Measurements from ENCODE around the gene ZNF850. TPM values are rescaled to one million over a fixed set of nuclear protein-coding genes. Genes with fewer than 3 reads are reported as not detected.
A peak's percentile ranks its signal among the peaks of the same experiment; 100 is the strongest.
"Not testable (repeated sequence)": the region's sequence is repeated elsewhere in the genome, so short reads cannot be mapped to it uniquely, and the experiment has no call there.

The ZNF850 gene
- total RNA-seq, 1 donor from 2014 or later: 16.7 TPM

GRCh38 chr19:36797786-36798108, 25.1 kb upstream of the ZNF850 start:
- DNase-seq (ENCODE audit: low read depth, low spot score): no peak
- TF ChIP-seq, protein P1, sequence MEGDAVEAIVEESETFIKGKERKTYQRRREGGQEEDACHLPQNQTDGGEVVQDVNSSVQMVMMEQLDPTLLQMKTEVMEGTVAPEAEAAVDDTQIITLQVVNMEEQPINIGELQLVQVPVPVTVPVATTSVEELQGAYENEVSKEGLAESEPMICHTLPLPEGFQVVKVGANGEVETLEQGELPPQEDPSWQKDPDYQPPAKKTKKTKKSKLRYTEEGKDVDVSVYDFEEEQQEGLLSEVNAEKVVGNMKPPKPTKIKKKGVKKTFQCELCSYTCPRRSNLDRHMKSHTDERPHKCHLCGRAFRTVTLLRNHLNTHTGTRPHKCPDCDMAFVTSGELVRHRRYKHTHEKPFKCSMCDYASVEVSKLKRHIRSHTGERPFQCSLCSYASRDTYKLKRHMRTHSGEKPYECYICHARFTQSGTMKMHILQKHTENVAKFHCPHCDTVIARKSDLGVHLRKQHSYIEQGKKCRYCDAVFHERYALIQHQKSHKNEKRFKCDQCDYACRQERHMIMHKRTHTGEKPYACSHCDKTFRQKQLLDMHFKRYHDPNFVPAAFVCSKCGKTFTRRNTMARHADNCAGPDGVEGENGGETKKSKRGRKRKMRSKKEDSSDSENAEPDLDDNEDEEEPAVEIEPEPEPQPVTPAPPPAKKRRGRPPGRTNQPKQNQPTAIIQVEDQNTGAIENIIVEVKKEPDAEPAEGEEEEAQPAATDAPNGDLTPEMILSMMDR (conservative IDR thresholded peaks at IDR 0.05): no peak
- Mint-ChIP-seq H3K4me1 (no peaks in the 10 kb centered on the region), H3K27me3 (ENCODE audit: low read depth) (no peaks in the 10 kb centered on the region), H3K36me3 (ENCODE audit: low read depth) (peaks cover 18% of the 10 kb centered on the region), H3K27ac (ENCODE audit: unreplicated experiment) (peak overlapping the region; percentile 35), H3K4me3 (peak overlapping the region; percentile 77), H3K9me3 (peaks cover 12% of the 10 kb centered on the region)

- Mint-ChIP-seq H3K27me3 (ENCODE audit: low read depth) (no peaks in the 10 kb centered on the region), H3K36me3 (ENCODE audit: low read depth) (peaks cover 23% of the 10 kb centered on the region), H3K4me3 (no peak overlapping the region), H3K27ac (ENCODE audit: unreplicated experiment) (no peak overlapping the region), H3K4me1 (no peaks in the 10 kb centered on the region), H3K9me3 (peaks cover 19% of the 10 kb centered on the region)
- no peak for DNase-seq (ENCODE audit: low read depth, low spot score)
- TF ChIP-seq, protein P1 (conservative IDR thresholded peaks at IDR 0.05): no peak
Measured at GRCh38 chr19:36796714-36796992, 24.0 kb upstream of the ZNF850 start.

DNA sequence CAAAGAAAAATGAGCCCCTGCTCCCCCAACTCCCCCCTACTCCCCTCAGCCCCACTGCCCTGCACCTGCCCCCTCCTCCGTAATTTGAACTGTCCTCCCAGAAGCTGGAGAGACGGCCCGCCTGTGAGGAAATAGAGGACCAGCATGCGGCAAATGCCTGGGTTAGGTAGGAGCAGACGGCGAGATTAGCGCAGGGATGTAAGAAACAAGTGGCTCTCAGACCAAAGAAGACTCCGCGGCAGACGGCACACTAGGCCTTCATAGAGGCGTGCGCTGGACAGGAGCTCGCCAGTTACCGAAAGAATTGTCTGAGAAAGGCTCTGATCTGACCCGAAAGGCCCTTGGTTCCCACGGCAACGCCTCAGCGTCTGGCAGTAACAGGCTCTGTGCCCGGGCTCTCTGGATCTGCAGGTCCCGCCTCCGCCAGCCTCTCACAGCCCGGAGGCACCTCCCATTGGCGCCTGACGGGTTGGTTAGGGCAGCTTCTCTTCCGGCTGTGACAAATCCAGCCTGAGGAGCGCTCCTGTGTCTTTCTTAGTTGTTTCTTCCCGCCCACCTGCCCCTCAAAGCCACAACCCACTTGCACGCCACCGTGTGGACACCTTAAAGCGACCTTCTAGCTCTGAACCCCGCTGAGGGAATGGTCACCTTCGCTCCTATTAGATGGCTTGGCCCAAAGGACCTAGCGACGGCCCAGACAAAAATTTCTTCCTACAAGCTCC, 19.0 kb upstream of the ZNF850 start:
- H3K4me1 Mint-ChIP-seq; H3K4me3 Mint-ChIP-seq; H3K27me3 Mint-ChIP-seq (ENCODE audit: low read depth); H3K27ac Mint-ChIP-seq (ENCODE audit: unreplicated experiment); DNase-seq (ENCODE audit: low read depth, low spot score): not testable (repeated sequence)
- peaks cover 18% of the 10 kb centered on the region for H3K9me3 Mint-ChIP-seq
- peaks cover 15% of the 10 kb centered on the region for H3K36me3 Mint-ChIP-seq (ENCODE audit: low read depth)

- H3K27me3 Mint-ChIP-seq (ENCODE audit: low read depth): no peaks in the 10 kb centered on the region
- H3K4me1 Mint-ChIP-seq: peaks cover 20% of the 10 kb centered on the region
- H3K4me3 Mint-ChIP-seq: no peak overlapping the region
- H3K9me3 Mint-ChIP-seq: peaks cover 14% of the 10 kb centered on the region
- no peak for DNase-seq (ENCODE audit: low read depth, low spot score)
- peaks cover 31% of the 10 kb centered on the region for H3K36me3 Mint-ChIP-seq (ENCODE audit: low read depth)
- no peak overlapping the region for H3K27ac Mint-ChIP-seq (ENCODE audit: unreplicated experiment)
- TF ChIP-seq, protein P1 (conservative IDR thresholded peaks at IDR 0.05): no peak
Measured at GRCh38 chr19:36775768-36776167, 3.2 kb upstream of the ZNF850 start.

DNA sequence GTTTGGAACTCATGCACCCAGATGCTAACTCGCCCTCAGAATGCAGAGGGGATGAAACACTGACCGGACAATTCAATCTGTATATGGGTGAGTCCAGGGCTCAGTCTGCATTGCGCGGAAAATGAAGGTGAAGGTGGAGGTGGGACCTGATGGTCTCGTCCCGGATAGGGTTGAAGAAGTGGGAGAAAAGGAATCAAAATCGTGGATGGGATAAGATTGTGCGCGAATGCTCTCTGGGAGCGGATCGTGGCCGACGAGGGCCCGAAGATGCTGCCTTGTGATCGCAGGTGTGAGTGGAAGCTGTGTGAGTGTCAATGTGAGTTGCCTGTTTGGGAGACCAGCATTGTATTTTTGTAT, 594 bp upstream of the ZNF850 start:
- peak overlapping the region; percentile 96 for H3K4me3 Mint-ChIP-seq
- no peak for DNase-seq (ENCODE audit: low read depth, low spot score)
- H3K27me3 Mint-ChIP-seq (ENCODE audit: low read depth): no peaks in the 10 kb centered on the region
- H3K27ac Mint-ChIP-seq (ENCODE audit: unreplicated experiment): no peak overlapping the region
- H3K36me3 Mint-ChIP-seq (ENCODE audit: low read depth): peaks cover 41% of the 10 kb centered on the region
- TF ChIP-seq, protein P1 (conservative IDR thresholded peaks at IDR 0.05): no peak
- peaks cover 11% of the 10 kb centered on the region for H3K9me3 Mint-ChIP-seq
- peaks cover 21% of the 10 kb centered on the region for H3K4me1 Mint-ChIP-seq

DNA sequence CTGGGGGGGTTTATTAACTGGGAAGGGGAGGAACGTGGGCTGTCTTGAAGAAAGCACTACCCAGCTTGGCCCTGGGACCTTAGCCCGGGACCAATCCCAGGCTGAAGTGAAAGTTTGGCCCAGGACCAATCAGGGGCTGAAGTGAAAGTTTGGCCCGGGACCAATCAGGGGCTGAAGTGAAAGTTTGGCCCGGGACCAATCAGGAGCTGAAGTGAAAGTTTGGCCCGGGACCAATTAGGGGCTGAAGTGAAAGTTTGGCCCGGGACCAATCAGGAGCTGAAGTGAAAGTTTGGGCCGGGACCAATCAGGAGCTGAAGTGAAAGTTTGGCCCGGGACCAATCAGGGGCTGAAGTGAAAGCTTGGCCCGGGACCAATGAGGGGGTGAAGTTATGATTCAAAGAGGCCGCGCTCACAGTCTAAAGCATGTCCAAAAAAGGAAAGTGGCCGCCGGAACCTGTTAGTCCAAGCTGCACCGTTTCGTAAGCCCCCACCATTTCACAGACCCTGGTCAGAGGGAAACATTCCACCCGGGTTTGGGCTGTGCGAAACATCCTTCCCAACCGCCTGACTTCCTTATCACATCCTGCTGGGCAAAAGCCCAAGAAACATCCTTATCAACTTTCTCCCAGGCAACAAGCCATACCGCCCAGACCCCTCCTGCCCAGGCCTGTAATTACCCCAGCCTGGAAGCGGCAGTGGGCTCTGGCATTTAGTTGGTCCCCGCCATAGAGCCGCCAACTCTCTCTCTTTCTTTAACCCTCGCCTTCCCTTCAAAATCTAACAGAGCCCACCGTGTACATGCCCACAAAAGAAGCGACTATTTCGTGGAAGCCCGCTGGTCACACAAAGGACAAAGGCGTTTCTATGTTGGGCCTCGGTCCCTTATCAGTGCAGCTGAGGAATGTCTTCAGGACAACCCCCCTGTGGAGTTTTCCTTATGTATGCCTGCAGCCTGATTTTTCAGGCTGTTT, 1.1 kb downstream of the ZNF850 start:
- Mint-ChIP-seq H3K27me3 (ENCODE audit: low read depth) (no peaks in the 10 kb centered on the region), H3K4me3 (peak overlapping the region; percentile 96)

More for the DNA sequence above, 1.1 kb downstream of the ZNF850 start:
- Mint-ChIP-seq H3K9me3 (peaks cover 11% of the 10 kb centered on the region), H3K4me1 (peaks cover 21% of the 10 kb centered on the region), H3K36me3 (ENCODE audit: low read depth) (peaks cover 41% of the 10 kb centered on the region), H3K27ac (ENCODE audit: unreplicated experiment) (peak overlapping the region; percentile 98)
- TF ChIP-seq, protein P1 (conservative IDR thresholded peaks at IDR 0.05): no peak
- DNase-seq (ENCODE audit: low read depth, low spot score): peak; percentile 1

Data from neural crest cell (in vitro differentiated cells).